Measurements from ENCODE around the gene NRTN. TPM values are rescaled to one million over a fixed set of nuclear protein-coding genes. Genes with fewer than 3 reads are reported as not detected.

Gene NRTN
- total RNA-seq, 1 experiment from 2014 or later = 4.6 TPM

DNA sequence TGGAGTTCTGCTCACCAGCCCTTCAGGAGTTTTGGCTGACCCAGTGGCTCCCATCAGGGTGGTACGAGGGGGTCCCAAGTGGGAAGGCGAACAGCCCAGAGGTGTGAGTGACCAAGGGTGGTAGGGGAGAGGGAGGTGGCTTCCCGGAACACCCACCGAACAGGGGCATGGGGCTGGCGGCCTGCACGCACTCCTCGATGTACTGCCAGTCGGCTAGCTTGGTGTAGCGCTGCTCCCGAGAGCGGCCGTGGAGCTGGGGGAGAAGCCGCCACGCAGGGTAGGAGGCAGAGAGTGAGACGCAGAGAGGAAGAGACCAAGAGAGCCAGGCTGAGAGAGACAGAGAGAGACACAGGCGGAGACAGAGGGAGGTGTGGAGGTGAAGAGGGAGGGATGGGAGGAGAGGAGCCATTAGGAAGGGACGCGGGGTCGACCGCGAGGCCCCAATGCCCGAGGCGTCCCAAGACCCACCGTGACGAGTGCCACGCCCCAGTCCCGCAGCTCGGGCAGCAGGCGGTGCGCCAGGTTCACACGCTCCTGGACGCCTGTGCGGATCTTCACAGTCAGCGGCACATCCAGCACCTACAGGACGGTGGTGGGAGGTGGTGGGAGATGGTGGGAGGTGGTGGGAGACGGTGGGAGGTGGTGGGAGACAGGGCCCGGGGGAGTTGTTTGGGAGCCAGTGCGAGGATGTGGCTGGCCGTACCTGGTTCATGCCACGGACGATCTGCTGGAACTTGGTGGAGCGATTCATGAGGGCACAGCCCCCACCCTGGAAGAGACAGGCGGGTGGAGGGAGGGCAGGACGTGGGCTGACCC is 18.1 kb upstream of the NRTN start:
- H3K14ac ChIP-seq (ENCODE audit: insufficient read depth, low read length) = no peak overlapping the region
- H3K18ac ChIP-seq (ENCODE audit: insufficient read length, low read depth, low read length) = no peak overlapping the region
- H2BK120ac ChIP-seq (ENCODE audit: low read depth, low read length, poor library complexity, severe bottlenecking) = no peak overlapping the region
- Mint-ChIP-seq H3K4me1 (peaks cover 0 to 8% of the 10 kb centered on the region in 2 experiments; a peak in 3 of 4 replicates), H3K27ac (no peak overlapping the region), H3K27me3 (ENCODE audit: low read depth) (no peaks in the 10 kb centered on the region), H3K4me3 (no peak overlapping the region), H3K9me3 (no peaks in the 10 kb centered on the region; a peak in 2 of 5 replicates), H3K36me3 (ENCODE audit: insufficient read depth in 1 of 3, low read depth in 3 of 3) (peaks cover 25 to 45% (median 43%) of the 10 kb centered on the region in 3 experiments)
- H3K9me3 ChIP-seq (ENCODE audit: control insufficient read depth, low read depth, low read length) = no peaks in the 10 kb centered on the region
- H3K79me1 ChIP-seq (ENCODE audit: insufficient read depth, low read depth, low read length, poor library complexity, severe bottlenecking) = no peaks in the 10 kb centered on the region
- DNase-seq = no peak
- no peaks in the 10 kb centered on the region for H3K4me1 ChIP-seq (ENCODE audit: insufficient read depth, low read length)
- H3K23me2 ChIP-seq (ENCODE audit: insufficient read length, low read depth, low read length, poor library complexity, severe bottlenecking) = no peaks in the 10 kb centered on the region
- no peak overlapping the region for H3T11ph ChIP-seq (ENCODE audit: low read length)
- no peak overlapping the region for H4K5ac ChIP-seq (ENCODE audit: insufficient read length, low read depth, low read length)
- H3K27ac ChIP-seq (ENCODE audit: insufficient read length, low read depth, low read length) = no peak overlapping the region
- H2BK20ac ChIP-seq (ENCODE audit: low read depth, low read length, poor library complexity, severe bottlenecking) = no peak overlapping the region
- no peaks in the 10 kb centered on the region for H4K20me1 ChIP-seq (ENCODE audit: control insufficient read depth, insufficient read depth, insufficient read length)
- H4K91ac ChIP-seq (ENCODE audit: insufficient read length, low read depth, low read length) = no peak overlapping the region
- H2BK15ac ChIP-seq (ENCODE audit: low read depth, low read length) = no peak overlapping the region
- TF ChIP-seq, protein P1, sequence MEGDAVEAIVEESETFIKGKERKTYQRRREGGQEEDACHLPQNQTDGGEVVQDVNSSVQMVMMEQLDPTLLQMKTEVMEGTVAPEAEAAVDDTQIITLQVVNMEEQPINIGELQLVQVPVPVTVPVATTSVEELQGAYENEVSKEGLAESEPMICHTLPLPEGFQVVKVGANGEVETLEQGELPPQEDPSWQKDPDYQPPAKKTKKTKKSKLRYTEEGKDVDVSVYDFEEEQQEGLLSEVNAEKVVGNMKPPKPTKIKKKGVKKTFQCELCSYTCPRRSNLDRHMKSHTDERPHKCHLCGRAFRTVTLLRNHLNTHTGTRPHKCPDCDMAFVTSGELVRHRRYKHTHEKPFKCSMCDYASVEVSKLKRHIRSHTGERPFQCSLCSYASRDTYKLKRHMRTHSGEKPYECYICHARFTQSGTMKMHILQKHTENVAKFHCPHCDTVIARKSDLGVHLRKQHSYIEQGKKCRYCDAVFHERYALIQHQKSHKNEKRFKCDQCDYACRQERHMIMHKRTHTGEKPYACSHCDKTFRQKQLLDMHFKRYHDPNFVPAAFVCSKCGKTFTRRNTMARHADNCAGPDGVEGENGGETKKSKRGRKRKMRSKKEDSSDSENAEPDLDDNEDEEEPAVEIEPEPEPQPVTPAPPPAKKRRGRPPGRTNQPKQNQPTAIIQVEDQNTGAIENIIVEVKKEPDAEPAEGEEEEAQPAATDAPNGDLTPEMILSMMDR (conservative IDR thresholded peaks at IDR 0.05) = no peak
- H3K4ac ChIP-seq (ENCODE audit: low read depth, low read length) = no peak overlapping the region
- H3K23ac ChIP-seq (ENCODE audit: insufficient read length, low read depth, low read length) = no peak overlapping the region
- no peak overlapping the region for H4K8ac ChIP-seq (replicated peaks; ENCODE audit: insufficient read length, low read depth, low read length)
- H3K79me2 ChIP-seq (ENCODE audit: insufficient read depth, low read length) = no peaks in the 10 kb centered on the region
- H2BK12ac ChIP-seq (ENCODE audit: insufficient read length, low read depth, low read length) = no peak overlapping the region
- no peak overlapping the region for H3K4me2 ChIP-seq (ENCODE audit: insufficient read depth, insufficient read length, low read length)
- WGBS (ENCODE audit: extremely low coverage, insufficient read length, low lambda C conversion rate) = no CpG with 5 or more reads among the region's 44 CpGs
- H3K9ac ChIP-seq (ENCODE audit: extremely low read depth, insufficient read length, low read length) = no peak overlapping the region
- no peak overlapping the region for H3K56ac ChIP-seq (ENCODE audit: insufficient read length, low read depth, low read length)
- no peaks in the 10 kb centered on the region for H3K27me3 ChIP-seq (ENCODE audit: insufficient read depth, low read length)
- H2AK5ac ChIP-seq (ENCODE audit: insufficient read length, low read length) = no peak overlapping the region
- H2BK5ac ChIP-seq (ENCODE audit: insufficient read length, low read length) = no peak overlapping the region
- no peak overlapping the region for H2AFZ ChIP-seq (ENCODE audit: low read length)

All from H9 (cell line).